DOHH2 (cell line): Measurements from ENCODE around the gene RBFOX1.

Experiments used
- EZH2phosphoT487 ChIP-seq: fragments of 200-600 bp; sonication (generic); IDR thresholded peaks from 2 replicates; pipeline ENCODE4 v1.6.1; 2017; ENCODE audit warnings: borderline replicate concordance, mild to moderate bottlenecking, antibody characterized with exemption, low read length, moderate library complexity, mixed read lengths
- TF ChIP-seq, protein P1 (sequence below): fragments of 200-600 bp; sonication (generic); IDR thresholded peaks from one replicate; pipeline ENCODE4 v1.5.1; 2014; ENCODE audit warnings: antibody characterized with exemption, mild to moderate bottlenecking, low read depth, low read length; ENCODE audit not compliant: poor library complexity, severe bottlenecking

GRCh38 chr16:7449306-7449705 is 116.7 kb downstream of the RBFOX1 start:
- no peak for TF ChIP-seq EZH2phosphoT487
- TF ChIP-seq, protein P1, sequence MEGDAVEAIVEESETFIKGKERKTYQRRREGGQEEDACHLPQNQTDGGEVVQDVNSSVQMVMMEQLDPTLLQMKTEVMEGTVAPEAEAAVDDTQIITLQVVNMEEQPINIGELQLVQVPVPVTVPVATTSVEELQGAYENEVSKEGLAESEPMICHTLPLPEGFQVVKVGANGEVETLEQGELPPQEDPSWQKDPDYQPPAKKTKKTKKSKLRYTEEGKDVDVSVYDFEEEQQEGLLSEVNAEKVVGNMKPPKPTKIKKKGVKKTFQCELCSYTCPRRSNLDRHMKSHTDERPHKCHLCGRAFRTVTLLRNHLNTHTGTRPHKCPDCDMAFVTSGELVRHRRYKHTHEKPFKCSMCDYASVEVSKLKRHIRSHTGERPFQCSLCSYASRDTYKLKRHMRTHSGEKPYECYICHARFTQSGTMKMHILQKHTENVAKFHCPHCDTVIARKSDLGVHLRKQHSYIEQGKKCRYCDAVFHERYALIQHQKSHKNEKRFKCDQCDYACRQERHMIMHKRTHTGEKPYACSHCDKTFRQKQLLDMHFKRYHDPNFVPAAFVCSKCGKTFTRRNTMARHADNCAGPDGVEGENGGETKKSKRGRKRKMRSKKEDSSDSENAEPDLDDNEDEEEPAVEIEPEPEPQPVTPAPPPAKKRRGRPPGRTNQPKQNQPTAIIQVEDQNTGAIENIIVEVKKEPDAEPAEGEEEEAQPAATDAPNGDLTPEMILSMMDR, result no peak
